ENCODE measurements around the gene HOXD10. TPM values are rescaled to one million over a fixed set of nuclear protein-coding genes. Genes with fewer than 3 reads are reported as not detected.

HOXD10 gene
- total and polyA plus RNA-seq, 4 donors: 0.92 to 15.5 (median 0.98) TPM; not detected in 1

GRCh38 chr2:176140513-176141317, 24.1 kb downstream of the HOXD10 start:
- Histone ChIP-seq H3K4me1 (ENCODE audit: control insufficient read depth, insufficient read depth, low read length) (peaks cover 31% of the 10 kb centered on the region), H3K9me3 (ENCODE audit: control insufficient read depth, insufficient read depth, low read length) (no peaks in the 10 kb centered on the region), H3K27me3 (ENCODE audit: control insufficient read depth, insufficient read depth, low read length) (no peaks in the 10 kb centered on the region), H3K27ac (ENCODE audit: low read depth, low read length) (peak overlapping the region; percentile 91), H3K36me3 (ENCODE audit: control insufficient read depth, insufficient read depth, low read length) (peaks cover 7% of the 10 kb centered on the region), H3K4me3 (ENCODE audit: low read depth, low read length) (peak overlapping the region; percentile 84)
- peak in 3 of 6 donors; percentile 84 to 95 (median 94) for DNase-seq (ENCODE audit: low read depth in 4 of 6, low spot score in 6 of 6)
- WGBS (ENCODE audit: insufficient coverage): 5% methylated on average over 48 of the region's 48 CpGs

- no peak for DNase-seq (ENCODE audit: low read depth in 4 of 6, low spot score in 6 of 6)
- peaks cover 11% of the 10 kb centered on the region for H3K36me3 ChIP-seq (ENCODE audit: control insufficient read depth, insufficient read depth, low read length)
- no peaks in the 10 kb centered on the region for H3K27me3 ChIP-seq (ENCODE audit: control insufficient read depth, insufficient read depth, low read length)
- H3K4me3 ChIP-seq (ENCODE audit: low read depth, low read length): no peak overlapping the region
- no peak overlapping the region for H3K27ac ChIP-seq (ENCODE audit: low read depth, low read length)
- 50% methylated on average over 1 of the region's 2 CpGs for WGBS (ENCODE audit: insufficient coverage)
- peaks cover 39% of the 10 kb centered on the region for H3K4me1 ChIP-seq (ENCODE audit: control insufficient read depth, insufficient read depth, low read length)
- H3K9me3 ChIP-seq (ENCODE audit: control insufficient read depth, insufficient read depth, low read length): no peaks in the 10 kb centered on the region
Measured at GRCh38 chr2:176142281-176142680, 25.7 kb downstream of the HOXD10 start.

- peaks cover 62% of the 10 kb centered on the region for H3K4me1 ChIP-seq (ENCODE audit: control insufficient read depth, insufficient read depth, low read length)
- peaks cover 2% of the 10 kb centered on the region for H3K27me3 ChIP-seq (ENCODE audit: control insufficient read depth, insufficient read depth, low read length)
- peaks cover 31% of the 10 kb centered on the region for H3K36me3 ChIP-seq (ENCODE audit: control insufficient read depth, insufficient read depth, low read length)
- H3K9me3 ChIP-seq (ENCODE audit: control insufficient read depth, insufficient read depth, low read length): no peaks in the 10 kb centered on the region
- no peak for DNase-seq (ENCODE audit: low read depth in 4 of 6, low spot score in 6 of 6)
- peak overlapping the region; percentile 17 for H3K27ac ChIP-seq (ENCODE audit: low read depth, low read length)
- no peak overlapping the region for H3K4me3 ChIP-seq (ENCODE audit: low read depth, low read length)
- 40% methylated on average over 1 of the region's 4 CpGs for WGBS (ENCODE audit: insufficient coverage)
Measured at GRCh38 chr2:176145085-176145969, 28.7 kb downstream of the HOXD10 start.

- Histone ChIP-seq H3K9me3 (ENCODE audit: control insufficient read depth, insufficient read depth, low read length) (no peaks in the 10 kb centered on the region), H3K4me3 (ENCODE audit: low read depth, low read length) (peak overlapping the region; percentile 14), H3K4me1 (ENCODE audit: control insufficient read depth, insufficient read depth, low read length) (peaks cover 62% of the 10 kb centered on the region), H3K27ac (ENCODE audit: low read depth, low read length) (no peak overlapping the region), H3K27me3 (ENCODE audit: control insufficient read depth, insufficient read depth, low read length) (peaks cover 2% of the 10 kb centered on the region), H3K36me3 (ENCODE audit: control insufficient read depth, insufficient read depth, low read length) (peaks cover 33% of the 10 kb centered on the region)
- WGBS (ENCODE audit: insufficient coverage): 20% methylated on average over 1 of the region's 6 CpGs
- peak in 1 of 6 donors; percentile 75 for DNase-seq (ENCODE audit: low read depth in 4 of 6, low spot score in 6 of 6)
Measured at GRCh38 chr2:176146101-176146500, 29.5 kb downstream of the HOXD10 start.

GRCh38 chr2:176146645-176147044, 30.1 kb downstream of the HOXD10 start:
- Histone ChIP-seq H3K27ac (ENCODE audit: low read depth, low read length) (peak overlapping the region; percentile 11), H3K9me3 (ENCODE audit: control insufficient read depth, insufficient read depth, low read length) (no peaks in the 10 kb centered on the region), H3K36me3 (ENCODE audit: control insufficient read depth, insufficient read depth, low read length) (peaks cover 33% of the 10 kb centered on the region), H3K4me3 (ENCODE audit: low read depth, low read length) (peak overlapping the region; percentile 14), H3K27me3 (ENCODE audit: control insufficient read depth, insufficient read depth, low read length) (peaks cover 2% of the 10 kb centered on the region), H3K4me1 (ENCODE audit: control insufficient read depth, insufficient read depth, low read length) (peaks cover 64% of the 10 kb centered on the region)
- peak in 1 of 6 donors; percentile 32 for DNase-seq (ENCODE audit: low read depth in 4 of 6, low spot score in 6 of 6)

GRCh38 chr2:176147210-176147799, 30.7 kb downstream of the HOXD10 start:
- H3K36me3 ChIP-seq (ENCODE audit: control insufficient read depth, insufficient read depth, low read length): peaks cover 40% of the 10 kb centered on the region
- H3K27ac ChIP-seq (ENCODE audit: low read depth, low read length): peak overlapping the region; percentile 11
- H3K4me1 ChIP-seq (ENCODE audit: control insufficient read depth, insufficient read depth, low read length): peaks cover 64% of the 10 kb centered on the region
- peaks cover 2% of the 10 kb centered on the region for H3K27me3 ChIP-seq (ENCODE audit: control insufficient read depth, insufficient read depth, low read length)
- H3K4me3 ChIP-seq (ENCODE audit: low read depth, low read length): peak overlapping the region; percentile 14
- DNase-seq (ENCODE audit: low read depth in 4 of 6, low spot score in 6 of 6): peak in 1 of 6 donors; percentile 51
- WGBS (ENCODE audit: insufficient coverage): 29% methylated on average over 23 of the region's 32 CpGs
- H3K9me3 ChIP-seq (ENCODE audit: control insufficient read depth, insufficient read depth, low read length): no peaks in the 10 kb centered on the region

GRCh38 chr2:176147800-176148496, 31.4 kb downstream of the HOXD10 start:
- DNase-seq (ENCODE audit: low read depth in 4 of 6, low spot score in 6 of 6): peak in 1 of 6 donors; percentile 65
- WGBS (ENCODE audit: insufficient coverage): 23% methylated on average over 24 of the region's 31 CpGs
- Histone ChIP-seq H3K36me3 (ENCODE audit: control insufficient read depth, insufficient read depth, low read length) (peaks cover 46% of the 10 kb centered on the region), H3K27me3 (ENCODE audit: control insufficient read depth, insufficient read depth, low read length) (peaks cover 2% of the 10 kb centered on the region), H3K9me3 (ENCODE audit: control insufficient read depth, insufficient read depth, low read length) (no peaks in the 10 kb centered on the region), H3K4me1 (ENCODE audit: control insufficient read depth, insufficient read depth, low read length) (peaks cover 64% of the 10 kb centered on the region), H3K27ac (ENCODE audit: low read depth, low read length) (peak overlapping the region; percentile 50), H3K4me3 (ENCODE audit: low read depth, low read length) (peak overlapping the region; percentile 22)

GRCh38 chr2:176148751-176149421, 32.3 kb downstream of the HOXD10 start:
- H3K27ac ChIP-seq (ENCODE audit: low read depth, low read length): peak overlapping the region; percentile 50
- 63% methylated on average over 10 of the region's 11 CpGs for whole genome bisulfite sequencing (ENCODE audit: insufficient coverage)
- peak overlapping the region; percentile 22 for H3K4me3 ChIP-seq (ENCODE audit: low read depth, low read length)
- H3K36me3 ChIP-seq (ENCODE audit: control insufficient read depth, insufficient read depth, low read length): peaks cover 48% of the 10 kb centered on the region
- H3K27me3 ChIP-seq (ENCODE audit: control insufficient read depth, insufficient read depth, low read length): peaks cover 2% of the 10 kb centered on the region
- peak in 1 of 6 donors; percentile 73 for DNase-seq (ENCODE audit: low read depth in 4 of 6, low spot score in 6 of 6)
- H3K4me1 ChIP-seq (ENCODE audit: control insufficient read depth, insufficient read depth, low read length): peaks cover 61% of the 10 kb centered on the region
- H3K9me3 ChIP-seq (ENCODE audit: control insufficient read depth, insufficient read depth, low read length): no peaks in the 10 kb centered on the region
